Rectal smooth muscle tissue (tissue), 1 donor: ENCODE results near the gene MT1E.

Experiments used
- H3K27ac ChIP-seq: one replicate; pipeline ENCODE4 v1.7.0; 2013; ENCODE audit warnings: low read depth, low read length, inconsistent platforms
- H3K27me3 ChIP-seq: one replicate; pipeline ENCODE4 v1.7.0; 2013; ENCODE audit warnings: low read length; ENCODE audit not compliant: control insufficient read depth, insufficient read depth
- H3K36me3 ChIP-seq: one replicate; pipeline ENCODE4 v1.7.0; 2013; ENCODE audit warnings: low read length; ENCODE audit not compliant: control insufficient read depth, insufficient read depth
- H3K4me1 ChIP-seq: one replicate; pipeline ENCODE4 v1.7.0; 2013; ENCODE audit warnings: low read length; ENCODE audit not compliant: control insufficient read depth, insufficient read depth
- H3K4me3 ChIP-seq: one replicate; pipeline ENCODE4 v1.7.0; 2013; ENCODE audit warnings: low read length
- H3K9ac ChIP-seq: one replicate; pipeline ENCODE4 v1.7.0; 2013; ENCODE audit warnings: low read length

The MT1E gene

DNA sequence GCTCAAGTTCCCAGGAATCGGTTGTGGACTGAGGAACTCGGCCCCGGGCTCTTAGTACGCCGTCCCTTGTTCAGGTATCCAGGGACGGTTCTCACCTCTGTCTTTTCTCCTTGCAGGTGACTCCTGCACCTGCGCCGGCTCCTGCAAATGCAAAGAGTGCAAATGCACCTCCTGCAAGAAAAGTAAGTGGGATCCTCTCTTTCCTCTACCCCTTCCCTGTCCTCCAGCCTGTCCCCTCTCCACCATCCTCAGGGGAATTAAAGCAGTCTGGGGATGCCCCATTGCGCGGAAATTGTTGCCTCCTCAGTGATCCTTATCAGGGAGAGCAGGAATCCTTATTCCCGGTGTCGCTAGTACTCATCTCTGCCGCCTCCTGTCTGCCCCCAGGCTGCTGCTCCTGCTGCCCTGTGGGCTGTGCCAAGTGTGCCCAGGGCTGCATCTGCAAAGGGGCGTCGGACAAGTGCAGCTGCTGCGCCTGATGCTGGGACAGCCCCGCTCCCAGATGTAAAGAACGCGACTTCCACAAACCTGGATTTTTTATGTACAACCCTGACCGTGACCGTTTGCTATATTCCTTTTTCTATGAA, 16.6 kb upstream of the MT1E start:
- H3K4me1 ChIP-seq, result peaks cover 16% of the 10 kb centered on the region

DNA sequence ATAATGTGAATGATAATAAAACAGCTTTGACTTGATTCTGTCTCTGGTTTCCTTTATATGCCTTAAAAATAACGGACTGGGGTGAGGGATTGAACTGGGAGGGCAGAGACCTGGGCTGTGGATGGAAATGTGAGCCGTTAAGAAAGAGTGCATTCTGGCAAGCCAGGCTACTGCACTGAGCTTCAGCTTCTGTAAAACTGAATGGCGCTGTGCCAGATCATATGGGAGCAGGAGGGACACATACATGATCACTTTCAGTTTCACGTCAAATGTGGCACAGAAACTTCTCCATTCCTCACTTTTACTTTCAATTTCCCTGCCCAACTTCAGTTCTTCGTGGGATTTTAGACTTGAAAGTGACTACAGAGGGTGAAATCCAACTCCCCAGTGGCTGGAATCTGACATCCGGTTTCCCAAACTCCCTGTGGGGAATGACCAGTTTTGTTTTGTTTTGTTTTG, 16.1 kb upstream of the MT1E start:
- Histone ChIP-seq H3K27me3 (no peaks in the 10 kb centered on the region), H3K9ac (no peak overlapping the region), H3K36me3 (no peaks in the 10 kb centered on the region), H3K4me3 (peak overlapping the region; percentile 86), H3K4me1 (peaks cover 16% of the 10 kb centered on the region), H3K27ac (peak overlapping the region; percentile 75)

More for the DNA sequence above, 16.6 kb upstream of the MT1E start:
- H3K27ac ChIP-seq, result peak overlapping the region; percentile 75
- no peaks in the 10 kb centered on the region for H3K36me3 ChIP-seq
- H3K27me3 ChIP-seq, result no peaks in the 10 kb centered on the region
- H3K9ac ChIP-seq, result peak overlapping the region; percentile 74
- H3K4me3 ChIP-seq, result peak overlapping the region; percentile 86

DNA sequence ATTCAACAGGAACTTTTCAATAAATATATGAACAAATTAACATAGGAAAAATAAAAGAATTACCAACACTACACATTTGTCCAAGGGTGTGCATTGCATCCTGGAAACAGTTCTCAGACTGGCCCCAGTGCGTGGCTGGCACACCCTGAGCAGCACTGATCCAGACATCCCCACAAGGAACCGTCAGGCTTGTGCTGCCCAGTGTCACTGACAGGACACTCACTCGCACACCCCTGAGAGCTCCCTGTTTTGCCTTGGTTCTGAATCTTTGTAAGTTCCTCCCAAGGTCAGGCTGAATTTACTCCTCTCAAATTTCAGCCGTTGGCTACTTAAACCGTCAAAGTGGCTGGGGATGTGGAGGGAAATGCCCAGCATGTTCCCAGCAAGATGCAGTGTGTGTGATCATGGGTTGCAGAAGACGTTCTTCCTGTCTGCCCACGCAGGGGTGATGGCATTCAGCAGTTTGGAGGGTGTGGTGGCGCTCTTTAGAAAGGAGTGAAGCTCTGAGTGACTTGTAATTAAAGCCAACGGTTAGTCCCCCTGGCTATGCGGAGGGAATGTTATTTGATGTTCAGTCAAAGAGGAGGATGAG, 15.5 kb upstream of the MT1E start:
- Histone ChIP-seq H3K4me1 (peaks cover 16% of the 10 kb centered on the region), H3K9ac (peak overlapping the region; percentile 5)

DNA sequence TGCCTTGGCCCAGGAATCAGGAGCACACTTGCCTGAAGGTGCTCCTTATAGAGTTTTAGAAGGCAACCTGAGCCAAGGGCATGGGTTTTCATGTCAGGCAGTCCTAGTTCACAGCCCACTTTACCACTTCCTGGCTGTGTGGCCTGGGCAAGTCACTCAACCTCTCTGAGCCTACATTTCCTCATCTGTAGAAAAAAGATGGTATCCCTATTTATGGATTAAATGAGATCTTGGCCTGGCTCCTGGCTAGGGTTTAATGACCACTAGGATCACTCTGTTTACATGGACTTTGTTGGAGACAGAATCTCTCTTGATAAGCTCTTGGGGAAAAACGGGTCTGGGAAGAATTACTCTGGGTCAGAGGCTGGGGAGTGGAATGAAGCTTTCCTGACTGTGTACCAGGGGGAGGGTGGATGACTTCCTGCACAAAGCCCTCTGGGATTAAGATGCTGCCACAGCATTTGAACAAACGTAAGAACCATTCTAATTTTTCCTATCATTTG, 14.9 kb upstream of the MT1E start:
- Histone ChIP-seq H3K9ac (no peak overlapping the region), H3K36me3 (no peaks in the 10 kb centered on the region), H3K27me3 (no peaks in the 10 kb centered on the region), H3K4me3 (peak overlapping the region; percentile 31), H3K4me1 (peaks cover 16% of the 10 kb centered on the region), H3K27ac (peak overlapping the region; percentile 75)

More for the DNA sequence above, 15.5 kb upstream of the MT1E start:
- H3K36me3 ChIP-seq, result no peaks in the 10 kb centered on the region
- peak overlapping the region; percentile 75 for H3K27ac ChIP-seq
- H3K4me3 ChIP-seq, result peak overlapping the region; percentile 31
- no peaks in the 10 kb centered on the region for H3K27me3 ChIP-seq

DNA sequence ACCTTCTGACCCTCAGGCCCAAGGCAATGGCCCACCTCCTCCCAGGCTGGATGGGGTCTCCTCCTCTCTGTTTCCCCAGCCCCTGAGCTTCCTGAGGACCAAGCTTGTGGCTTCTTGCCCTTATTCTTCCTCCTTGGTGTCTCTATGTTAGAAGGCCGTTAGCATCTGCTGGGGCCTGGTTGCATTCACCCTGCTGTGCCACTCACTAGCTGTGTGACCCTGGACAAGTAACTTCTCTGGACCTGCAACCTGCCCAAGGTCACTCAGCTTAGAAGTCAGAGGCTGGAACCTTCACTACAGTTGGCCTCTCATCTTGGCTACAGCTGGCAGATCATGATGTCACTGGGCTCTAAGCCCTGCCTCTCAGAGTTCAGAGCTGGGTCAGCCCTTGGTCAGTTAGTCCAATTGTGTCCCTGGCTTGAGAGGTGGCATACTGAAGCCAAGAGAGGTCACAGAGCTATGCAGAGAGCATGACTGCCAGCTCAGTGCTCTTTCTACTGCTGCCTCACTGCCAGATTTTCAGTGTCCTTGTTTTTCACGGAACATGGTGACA, 14.2 kb upstream of the MT1E start:
- Histone ChIP-seq H3K9ac (peak overlapping the region; percentile 36), H3K4me3 (no peak overlapping the region), H3K4me1 (peaks cover 16% of the 10 kb centered on the region), H3K27ac (peak overlapping the region; percentile 75), H3K36me3 (no peaks in the 10 kb centered on the region), H3K27me3 (no peaks in the 10 kb centered on the region)

DNA sequence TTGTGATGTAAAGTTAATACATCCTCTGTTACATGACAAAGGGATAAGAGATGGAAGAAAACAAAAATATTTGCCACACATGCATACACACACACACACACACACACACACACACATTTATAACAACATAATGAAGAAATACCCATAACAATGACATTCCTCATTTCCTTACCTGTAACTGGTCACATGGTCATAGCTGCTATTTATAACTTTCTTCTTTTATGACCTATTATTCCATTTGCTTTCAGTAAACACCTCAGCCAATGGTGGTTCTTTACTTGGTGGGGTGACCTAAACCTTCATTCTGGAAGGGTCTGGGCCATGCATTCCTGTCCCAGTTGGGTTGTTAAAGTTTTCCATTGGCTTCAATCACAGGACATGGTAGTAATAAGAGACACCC, 11.9 kb upstream of the MT1E start:
- H3K27me3 ChIP-seq, result peaks cover 3% of the 10 kb centered on the region
- peaks cover 9% of the 10 kb centered on the region for H3K4me1 ChIP-seq
- no peaks in the 10 kb centered on the region for H3K36me3 ChIP-seq
- H3K27ac ChIP-seq, result no peak overlapping the region
- H3K4me3 ChIP-seq, result no peak overlapping the region
- H3K9ac ChIP-seq, result no peak overlapping the region

DNA sequence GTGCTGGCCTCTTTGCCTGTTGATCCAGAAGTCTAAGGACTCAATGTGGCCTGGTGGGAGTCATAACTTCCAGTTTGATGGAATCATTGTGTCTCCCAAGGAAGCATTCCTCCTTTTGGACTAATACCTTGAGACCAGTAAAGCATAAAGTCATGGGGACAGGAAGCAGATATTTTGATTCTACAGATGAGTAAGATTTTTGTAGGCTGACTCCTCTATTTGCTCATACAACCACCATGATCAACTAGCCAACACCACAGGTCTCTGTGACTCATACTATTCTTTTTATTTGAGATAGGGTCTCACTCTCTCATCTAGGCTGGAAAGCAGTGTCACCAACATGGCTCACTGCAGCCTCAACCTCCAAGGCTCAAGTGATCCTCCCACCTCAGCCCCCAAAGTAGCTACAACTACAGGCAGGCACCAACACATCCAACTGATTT, 11.0 kb upstream of the MT1E start:
- peaks cover 9% of the 10 kb centered on the region for H3K4me1 ChIP-seq
- H3K9ac ChIP-seq, result no peak overlapping the region
- no peak overlapping the region for H3K4me3 ChIP-seq
- H3K27ac ChIP-seq, result no peak overlapping the region
- H3K27me3 ChIP-seq, result peaks cover 3% of the 10 kb centered on the region
- no peaks in the 10 kb centered on the region for H3K36me3 ChIP-seq

DNA sequence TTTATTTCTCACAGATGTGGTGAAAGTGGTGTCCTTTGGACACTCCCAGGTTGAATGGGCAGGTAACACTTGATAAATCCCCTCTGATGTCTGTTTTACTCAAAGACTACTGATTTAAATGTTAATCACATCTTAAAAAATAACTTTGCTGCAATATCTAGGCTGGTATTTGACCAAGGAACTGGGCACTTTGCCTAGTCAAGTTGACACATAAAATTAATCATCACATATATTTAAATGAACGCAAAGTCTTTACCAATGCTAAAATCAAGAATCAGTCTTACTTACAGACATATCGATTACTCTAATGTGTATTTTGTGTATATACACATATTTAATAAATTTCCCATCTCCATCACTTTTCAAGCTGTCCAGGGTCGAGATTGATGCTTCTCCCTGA, 10.2 kb upstream of the MT1E start:
- no peaks in the 10 kb centered on the region for H3K36me3 ChIP-seq
- no peak overlapping the region for H3K4me3 ChIP-seq
- H3K9ac ChIP-seq, result no peak overlapping the region
- peaks cover 3% of the 10 kb centered on the region for H3K27me3 ChIP-seq
- H3K27ac ChIP-seq, result no peak overlapping the region
- peaks cover 5% of the 10 kb centered on the region for H3K4me1 ChIP-seq

DNA sequence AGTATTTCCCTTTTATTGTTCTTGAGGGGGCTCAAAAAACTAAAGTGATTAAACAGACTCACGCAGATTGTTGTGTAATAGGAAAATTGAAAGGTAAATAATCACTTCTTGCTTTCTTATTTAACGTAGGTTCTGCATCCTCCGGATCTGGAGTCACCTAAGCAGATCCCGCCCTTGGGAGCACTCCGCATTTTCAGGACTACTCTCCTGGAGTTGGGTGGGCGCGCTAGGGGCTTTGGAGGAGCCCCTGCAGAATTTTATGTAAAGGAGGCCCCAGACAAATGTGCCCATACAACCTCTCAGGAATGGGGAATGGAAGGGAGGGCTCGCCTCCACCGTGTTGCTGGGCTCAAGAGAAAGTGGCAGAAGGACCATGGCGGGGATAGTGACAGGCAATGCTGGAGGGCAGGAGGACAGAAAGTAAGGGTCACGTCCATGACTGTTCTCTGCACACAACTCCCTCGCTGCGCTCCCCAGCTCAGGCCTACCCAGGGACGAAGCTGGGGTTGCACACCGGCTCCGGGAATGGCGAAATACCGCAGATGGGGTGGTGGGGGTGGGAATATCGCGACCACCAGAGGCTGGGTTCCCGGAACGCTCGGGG, 8.9 kb upstream of the MT1E start:
- Histone ChIP-seq H3K4me3 (peak overlapping the region; percentile 70), H3K27ac (no peak overlapping the region), H3K9ac (no peak overlapping the region), H3K27me3 (peaks cover 3% of the 10 kb centered on the region), H3K4me1 (peaks cover 5% of the 10 kb centered on the region), H3K36me3 (no peaks in the 10 kb centered on the region)

DNA sequence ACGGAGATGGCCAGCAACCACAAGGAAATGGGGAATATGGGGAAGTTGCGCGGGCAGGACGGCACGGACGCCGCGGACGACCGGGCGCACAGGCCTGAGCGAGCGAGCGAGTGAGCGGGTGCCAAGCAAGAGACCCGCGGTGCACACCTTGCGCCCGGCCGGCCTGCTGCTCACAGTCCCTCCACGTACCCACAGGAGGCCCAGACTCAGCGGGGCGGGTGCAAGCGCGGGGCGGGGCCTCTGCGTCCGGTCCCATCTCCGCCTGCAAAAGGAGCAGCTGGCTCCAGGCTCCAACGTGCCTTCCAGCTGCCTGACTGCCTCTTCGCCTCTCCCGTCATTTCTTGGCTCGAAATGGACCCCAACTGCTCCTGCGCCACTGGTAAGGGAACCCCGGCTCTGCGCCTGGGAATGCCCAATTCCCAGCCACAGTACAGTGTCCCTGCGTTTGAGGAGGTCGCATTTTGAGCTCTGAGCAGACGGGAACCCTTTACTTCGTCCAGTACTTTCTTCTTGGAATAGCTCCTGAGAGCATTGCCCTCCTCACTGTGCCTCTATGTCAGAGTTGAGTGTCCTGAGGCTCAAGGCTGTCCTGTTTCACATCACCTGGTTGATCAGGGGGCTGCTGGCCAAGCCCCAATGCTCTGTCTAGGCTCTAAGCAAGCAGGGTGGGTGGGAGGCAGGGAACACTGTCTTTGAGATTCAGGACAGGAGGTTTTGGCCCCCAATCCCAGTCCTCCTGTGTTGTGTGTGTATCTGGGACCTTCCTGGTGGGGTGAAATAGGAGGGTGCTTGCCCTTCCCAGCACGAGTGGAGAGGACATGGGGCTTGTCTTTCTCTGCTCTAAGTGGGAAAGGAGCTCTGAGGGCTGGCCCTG, 8.1 kb upstream of the MT1E start:
- H3K4me1 ChIP-seq, result peaks cover 5% of the 10 kb centered on the region
- peak overlapping the region; percentile 56 for H3K9ac ChIP-seq
- H3K36me3 ChIP-seq, result no peaks in the 10 kb centered on the region
- H3K27me3 ChIP-seq, result peaks cover 3% of the 10 kb centered on the region
- peak overlapping the region; percentile 61 for H3K27ac ChIP-seq
- H3K4me3 ChIP-seq, result peak overlapping the region; percentile 70

DNA sequence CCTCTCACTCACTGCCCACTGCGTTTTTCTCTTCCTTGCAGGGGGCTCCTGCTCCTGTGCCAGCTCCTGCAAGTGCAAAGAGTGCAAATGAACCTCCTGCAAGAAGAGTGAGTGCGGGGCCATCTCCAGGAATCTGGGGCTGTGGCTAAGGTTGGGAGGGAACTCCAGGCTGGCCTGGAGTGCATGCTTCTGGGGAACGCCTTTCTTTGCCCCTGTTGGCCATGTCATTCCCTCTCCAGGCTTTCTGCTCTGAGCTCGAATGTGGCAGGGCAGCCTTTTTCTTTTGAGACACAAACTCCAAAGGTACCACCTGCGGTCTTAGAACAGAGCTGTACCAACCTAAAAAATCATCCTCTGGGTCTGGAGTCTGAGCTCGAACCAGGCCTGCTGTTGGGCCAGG, 7.4 kb upstream of the MT1E start:
- H3K4me1 ChIP-seq, result peaks cover 5% of the 10 kb centered on the region
- H3K27ac ChIP-seq, result no peak overlapping the region
- H3K9ac ChIP-seq, result no peak overlapping the region
- no peaks in the 10 kb centered on the region for H3K36me3 ChIP-seq
- H3K4me3 ChIP-seq, result no peak overlapping the region
- peaks cover 3% of the 10 kb centered on the region for H3K27me3 ChIP-seq
